K562 (cell line): ENCODE measurements around the gene ARHGEF26.

Experiments
- CBX3 ChIP-seq, 2 experiments: IDR thresholded peaks; 1 replicate in 1 of 2; 2 replicates in 1 of 2; pipeline ENCODE4 v1.6.1; 2012; ENCODE audit warnings: inconsistent platforms in 2 of 2, low read length in 2 of 2, borderline replicate concordance in 1 of 2, control low read depth in 1 of 2
- CBX5 ChIP-seq: IDR thresholded peaks from 2 replicates; pipeline ENCODE4 v1.6.1; 2014; ENCODE audit warnings: low read depth, borderline replicate concordance
- CEBPG ChIP-seq, 3 experiments: fragments of 200-800 bp in 1 of 3; sonication (Bioruptor generic) in 1 of 3; sonication (generic) in 1 of 3; formaldehyde crosslinking in 1 of 3; IDR thresholded peaks in 2 of 3; conservative IDR thresholded peaks in 1 of 3; 2 replicates each; pipeline versions ENCODE4 v1.6.1 to v1.8.0; 2016 to 2022; ENCODE audit warnings: missing compliant biosample characterization in 2 of 3, missing genetic modification characterization in 2 of 3, mild to moderate bottlenecking in 1 of 3, missing genetic modification reagents in 1 of 3
- CTBP1 ChIP-seq: fragments of 450-650 bp; IDR thresholded peaks from 2 replicates; pipeline ENCODE4 v1.6.1; 2016; ENCODE audit warnings: borderline replicate concordance
- E4F1 ChIP-seq: fragments of 250-450 bp; sonication (Bioruptor Pico); IDR thresholded peaks from 2 replicates; pipeline ENCODE4 v1.5.0; 2021; ENCODE audit warnings: mild to moderate bottlenecking, borderline replicate concordance
- RFX5 ChIP-seq: IDR thresholded peaks from 2 replicates; pipeline ENCODE4 v1.6.1; 2011; ENCODE audit warnings: low read depth, mild to moderate bottlenecking, improper control_type of control experiment, low read length
- SIN3A ChIP-seq, 2 experiments: fragments of 150-350 bp in 1 of 2; IDR thresholded peaks; 2 replicates each; pipeline ENCODE4 v1.6.1; 2011 to 2016; ENCODE audit warnings: borderline replicate concordance in 2 of 2, low read depth in 2 of 2, low read length in 2 of 2, mild to moderate bottlenecking in 2 of 2, moderate library complexity in 2 of 2; ENCODE audit not compliant: control insufficient read depth in 1 of 2
- WHSC1 ChIP-seq: IDR thresholded peaks from one replicate; pipeline ENCODE4 v1.6.1; 2012; ENCODE audit warnings: low read length, control low read depth, inconsistent platforms
- ZC3H8 ChIP-seq: fragments of 450-650 bp; IDR thresholded peaks from 2 replicates; pipeline ENCODE4 v1.6.1; 2017
- ZKSCAN8 ChIP-seq: fragments of 200-800 bp; sonication (Bioruptor generic); IDR thresholded peaks from 2 replicates; pipeline ENCODE4 v1.6.1; 2016; ENCODE audit warnings: missing genetic modification characterization, missing compliant biosample characterization
- ZNF274 ChIP-seq: IDR thresholded peaks from 2 replicates; pipeline ENCODE4 v1.6.1; 2011; ENCODE audit warnings: low read depth, mild to moderate bottlenecking, low read length, moderate library complexity, borderline replicate concordance
- ZNF668 ChIP-seq: fragments of 250-450 bp; sonication (Bioruptor Pico); IDR thresholded peaks from 2 replicates; pipeline ENCODE4 v1.8.0; 2022; ENCODE audit warnings: mild to moderate bottlenecking, inconsistent platforms
- ZNF76 ChIP-seq: fragments of 250-450 bp; sonication (Bioruptor Pico); IDR thresholded peaks from 2 replicates; pipeline ENCODE4 v1.4.0; 2020; ENCODE audit warnings: mild to moderate bottlenecking, moderate library complexity, borderline replicate concordance

GRCh38 chr3:154182322-154182922, 61.2 kb downstream of the ARHGEF26 start:
- TF ChIP-seq CEBPG (CRISPR knock-in tag; IDR thresholded peaks at IDR 0.05) (no peak), CEBPG (tag; conservative IDR thresholded peaks at IDR 0.05 in 1 of 2, IDR thresholded peaks at IDR 0.05 in 1 of 2) (no peak), RFX5 (no peak), E4F1 (CRISPR knock-in tag) (no peak), ZC3H8 (no peak), CBX5 (no peak), WHSC1 (no peak), SIN3A (IDR thresholded peaks at IDR 0.05; ENCODE audit: borderline replicate concordance in 2 of 2, control insufficient read depth in 1 of 2, low read depth in 2 of 2, low read length in 2 of 2) (no peak), CBX3 (IDR thresholded peaks at IDR 0.05; ENCODE audit: borderline replicate concordance in 1 of 2, low read length in 2 of 2) (no peak), CTBP1 (no peak), ZKSCAN8 (CRISPR knock-in tag) (no peak), ZNF668 (CRISPR knock-in tag) (no peak), ZNF76 (CRISPR knock-in tag) (no peak), ZNF274 (no peak)
